Measurements from ENCODE around the gene KIAA1958. TPM values are rescaled to one million over a fixed set of nuclear protein-coding genes. Genes with fewer than 3 reads are reported as not detected.
"Not testable (repeated sequence)": the region's sequence is repeated elsewhere in the genome, so short reads cannot be mapped to it uniquely, and the experiment has no call there.

KIAA1958 gene
- total RNA-seq, 1 donor from 2014 or later = 3.7 TPM

DNA sequence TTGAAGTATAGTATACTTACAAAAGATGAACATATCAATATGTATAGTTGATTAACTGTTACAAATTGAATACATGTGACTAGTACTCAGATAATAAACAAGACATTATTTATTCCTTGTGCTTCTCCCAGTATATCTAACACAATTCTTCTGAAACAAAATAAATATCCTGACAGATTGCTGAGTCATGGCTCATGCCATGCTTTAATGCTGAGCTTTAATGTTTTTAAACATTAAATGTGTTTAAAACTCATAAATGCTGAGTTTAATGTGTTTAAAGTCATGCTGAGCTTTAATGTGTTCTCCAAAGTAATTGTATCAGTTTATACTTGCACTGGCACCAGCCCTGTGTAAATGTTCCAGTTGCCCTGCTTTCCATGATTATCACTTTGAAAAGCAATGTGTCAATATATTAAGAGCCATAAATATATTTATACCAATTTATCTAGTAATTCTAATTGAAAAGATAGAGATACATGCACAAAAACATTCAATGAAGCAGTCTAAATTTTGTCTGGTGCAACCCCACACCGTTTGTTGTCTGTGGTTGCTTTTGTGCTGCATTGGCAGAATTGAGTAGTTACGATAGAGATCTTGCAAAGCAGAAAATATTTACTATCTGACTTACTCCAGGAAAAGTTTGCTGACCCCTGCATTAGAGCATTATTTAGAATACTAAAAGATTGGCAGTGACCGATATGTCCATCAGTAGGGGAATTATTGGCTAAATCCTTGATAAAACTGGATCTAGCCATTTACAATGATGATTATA, 15.7 kb downstream of the KIAA1958 start:
- Histone ChIP-seq H3K4me1 (ENCODE audit: control insufficient read depth in 3 of 3, insufficient read depth in 3 of 3, low read length in 3 of 3) (no peaks in the 10 kb centered on the region), H3K27me3 (ENCODE audit: control insufficient read depth in 3 of 3, insufficient read depth in 3 of 3, low read length in 3 of 3) (no peaks in the 10 kb centered on the region), H3K36me3 (ENCODE audit: control insufficient read depth in 3 of 3, insufficient read depth in 3 of 3, low read length in 3 of 3) (no peaks in the 10 kb centered on the region), H3K9ac (ENCODE audit: low read depth in 1 of 3, low read length in 3 of 3) (no peak overlapping the region), H3K4me3 (ENCODE audit: low read length in 3 of 3) (no peak overlapping the region), H3K9me3 (ENCODE audit: control insufficient read depth in 3 of 3, low read length in 3 of 3) (no peaks in the 10 kb centered on the region), H3K27ac (ENCODE audit: low read depth, low read length) (no peak overlapping the region)

DNA sequence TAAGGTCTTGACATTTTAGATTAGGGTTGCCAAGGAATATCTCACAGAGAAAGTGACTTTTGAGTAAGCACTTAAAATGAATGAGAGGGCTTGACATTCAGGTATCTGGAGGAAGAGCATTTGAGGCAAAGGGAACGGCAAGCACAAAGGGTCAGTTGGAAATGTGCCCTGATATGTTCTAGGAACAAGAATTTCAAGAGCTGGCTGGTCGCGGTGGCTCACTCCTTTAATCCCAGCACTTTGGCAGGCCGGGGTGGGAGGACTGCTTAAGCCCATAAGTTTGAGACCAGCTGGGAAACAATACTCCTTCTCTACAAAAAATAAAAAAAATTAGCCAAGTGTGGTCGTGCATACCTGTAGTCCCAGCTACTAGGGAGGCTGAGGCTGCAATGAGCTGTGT, 16.5 kb downstream of the KIAA1958 start:
- Histone ChIP-seq H3K4me3 (ENCODE audit: low read length in 3 of 3) (no peak overlapping the region), H3K36me3 (ENCODE audit: control insufficient read depth in 3 of 3, insufficient read depth in 3 of 3, low read length in 3 of 3) (no peaks in the 10 kb centered on the region), H3K9me3 (ENCODE audit: control insufficient read depth in 3 of 3, low read length in 3 of 3) (no peaks in the 10 kb centered on the region), H3K27ac (ENCODE audit: low read depth, low read length) (no peak overlapping the region), H3K27me3 (ENCODE audit: control insufficient read depth in 3 of 3, insufficient read depth in 3 of 3, low read length in 3 of 3) (no peaks in the 10 kb centered on the region), H3K9ac (ENCODE audit: low read depth in 1 of 3, low read length in 3 of 3) (no peak overlapping the region), H3K4me1 (ENCODE audit: control insufficient read depth in 3 of 3, insufficient read depth in 3 of 3, low read length in 3 of 3) (no peaks in the 10 kb centered on the region)

GRCh38 chr9:112505086-112505485, 18.5 kb downstream of the KIAA1958 start:
- H3K36me3 ChIP-seq (ENCODE audit: control insufficient read depth in 3 of 3, insufficient read depth in 3 of 3, low read length in 3 of 3) = no peaks in the 10 kb centered on the region
- no peaks in the 10 kb centered on the region for H3K27me3 ChIP-seq (ENCODE audit: control insufficient read depth in 3 of 3, insufficient read depth in 3 of 3, low read length in 3 of 3)
- H3K4me1 ChIP-seq (ENCODE audit: control insufficient read depth in 3 of 3, insufficient read depth in 3 of 3, low read length in 3 of 3) = no peaks in the 10 kb centered on the region
- no peak overlapping the region for H3K4me3 ChIP-seq (ENCODE audit: low read length in 3 of 3)
- no peak overlapping the region for H3K27ac ChIP-seq (ENCODE audit: low read depth, low read length)
- no peak overlapping the region for H3K9ac ChIP-seq (ENCODE audit: low read depth in 1 of 3, low read length in 3 of 3)
- no peaks in the 10 kb centered on the region for H3K9me3 ChIP-seq (ENCODE audit: control insufficient read depth in 3 of 3, low read length in 3 of 3)

DNA sequence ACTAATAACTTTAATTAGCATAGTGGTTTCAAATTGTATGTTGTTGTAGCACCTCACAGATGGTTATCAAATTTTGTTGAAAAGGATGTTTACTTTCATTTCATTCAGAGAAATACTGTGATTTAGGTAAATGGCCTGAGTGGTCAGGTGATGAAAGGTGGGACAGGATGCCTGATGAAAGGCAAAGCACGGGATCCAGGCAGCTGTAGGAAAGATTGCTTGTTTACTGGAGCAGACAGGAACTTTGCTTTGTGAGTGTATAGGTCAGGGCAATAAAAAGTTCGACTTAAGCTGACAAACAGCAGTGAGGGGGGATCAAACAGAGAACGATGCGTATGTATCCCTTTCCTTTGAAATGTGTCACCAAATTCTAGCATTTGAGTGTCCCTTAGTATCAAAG, 19.0 kb downstream of the KIAA1958 start:
- H3K36me3 ChIP-seq (ENCODE audit: control insufficient read depth in 3 of 3, insufficient read depth in 3 of 3, low read length in 3 of 3) = no peaks in the 10 kb centered on the region
- H3K9ac ChIP-seq (ENCODE audit: low read depth in 1 of 3, low read length in 3 of 3) = no peak overlapping the region
- no peak overlapping the region for H3K4me3 ChIP-seq (ENCODE audit: low read length in 3 of 3)
- no peaks in the 10 kb centered on the region for H3K27me3 ChIP-seq (ENCODE audit: control insufficient read depth in 3 of 3, insufficient read depth in 3 of 3, low read length in 3 of 3)
- H3K4me1 ChIP-seq (ENCODE audit: control insufficient read depth in 3 of 3, insufficient read depth in 3 of 3, low read length in 3 of 3) = no peaks in the 10 kb centered on the region
- H3K9me3 ChIP-seq (ENCODE audit: control insufficient read depth in 3 of 3, low read length in 3 of 3) = no peaks in the 10 kb centered on the region
- H3K27ac ChIP-seq (ENCODE audit: low read depth, low read length) = no peak overlapping the region

GRCh38 chr9:112506571-112506970, 19.9 kb downstream of the KIAA1958 start:
- H3K9me3 ChIP-seq (ENCODE audit: control insufficient read depth in 3 of 3, low read length in 3 of 3) = no peaks in the 10 kb centered on the region
- no peak overlapping the region for H3K27ac ChIP-seq (ENCODE audit: low read depth, low read length)
- H3K27me3 ChIP-seq (ENCODE audit: control insufficient read depth in 3 of 3, insufficient read depth in 3 of 3, low read length in 3 of 3) = no peaks in the 10 kb centered on the region
- H3K9ac ChIP-seq (ENCODE audit: low read depth in 1 of 3, low read length in 3 of 3) = no peak overlapping the region
- H3K4me1 ChIP-seq (ENCODE audit: control insufficient read depth in 3 of 3, insufficient read depth in 3 of 3, low read length in 3 of 3) = no peaks in the 10 kb centered on the region
- H3K36me3 ChIP-seq (ENCODE audit: control insufficient read depth in 3 of 3, insufficient read depth in 3 of 3, low read length in 3 of 3) = no peaks in the 10 kb centered on the region
- H3K4me3 ChIP-seq (ENCODE audit: low read length in 3 of 3) = no peak overlapping the region

- Histone ChIP-seq H3K4me3 (ENCODE audit: low read length in 3 of 3) (no peak overlapping the region), H3K9me3 (ENCODE audit: control insufficient read depth in 3 of 3, low read length in 3 of 3) (no peaks in the 10 kb centered on the region), H3K27ac (ENCODE audit: low read depth, low read length) (no peak overlapping the region), H3K4me1 (ENCODE audit: control insufficient read depth in 3 of 3, insufficient read depth in 3 of 3, low read length in 3 of 3) (no peaks in the 10 kb centered on the region), H3K36me3 (ENCODE audit: control insufficient read depth in 3 of 3, insufficient read depth in 3 of 3, low read length in 3 of 3) (no peaks in the 10 kb centered on the region), H3K9ac (ENCODE audit: low read depth in 1 of 3, low read length in 3 of 3) (no peak overlapping the region), H3K27me3 (ENCODE audit: control insufficient read depth in 3 of 3, insufficient read depth in 3 of 3, low read length in 3 of 3) (no peaks in the 10 kb centered on the region)
Observed at GRCh38 chr9:112507001-112507680, 20.5 kb downstream of the KIAA1958 start.

GRCh38 chr9:112508377-112508776, 21.8 kb downstream of the KIAA1958 start:
- Histone ChIP-seq H3K27ac (ENCODE audit: low read depth, low read length) (no peak overlapping the region), H3K27me3 (ENCODE audit: control insufficient read depth in 3 of 3, insufficient read depth in 3 of 3, low read length in 3 of 3) (no peaks in the 10 kb centered on the region), H3K4me1 (ENCODE audit: control insufficient read depth in 3 of 3, insufficient read depth in 3 of 3, low read length in 3 of 3) (no peaks in the 10 kb centered on the region), H3K36me3 (ENCODE audit: control insufficient read depth in 3 of 3, insufficient read depth in 3 of 3, low read length in 3 of 3) (no peaks in the 10 kb centered on the region), H3K4me3 (ENCODE audit: low read length in 3 of 3) (no peak overlapping the region), H3K9me3 (ENCODE audit: control insufficient read depth in 3 of 3, low read length in 3 of 3) (no peaks in the 10 kb centered on the region), H3K9ac (ENCODE audit: low read depth in 1 of 3, low read length in 3 of 3) (no peak overlapping the region)

- H3K4me1 ChIP-seq (ENCODE audit: control insufficient read depth in 3 of 3, insufficient read depth in 3 of 3, low read length in 3 of 3); H3K27me3 ChIP-seq (ENCODE audit: control insufficient read depth in 3 of 3, insufficient read depth in 3 of 3, low read length in 3 of 3); H3K4me3 ChIP-seq (ENCODE audit: low read length in 3 of 3); H3K9me3 ChIP-seq (ENCODE audit: control insufficient read depth in 3 of 3, low read length in 3 of 3); H3K36me3 ChIP-seq (ENCODE audit: control insufficient read depth in 3 of 3, insufficient read depth in 3 of 3, low read length in 3 of 3); H3K9ac ChIP-seq (ENCODE audit: low read depth in 1 of 3, low read length in 3 of 3); H3K27ac ChIP-seq (ENCODE audit: low read depth, low read length): not testable (repeated sequence)
Observed at GRCh38 chr9:112512377-112512776, 25.8 kb downstream of the KIAA1958 start.

- H3K9ac ChIP-seq (ENCODE audit: low read depth in 1 of 3, low read length in 3 of 3) = no peak overlapping the region
- H3K27me3 ChIP-seq (ENCODE audit: control insufficient read depth in 3 of 3, insufficient read depth in 3 of 3, low read length in 3 of 3) = no peaks in the 10 kb centered on the region
- no peak overlapping the region for H3K27ac ChIP-seq (ENCODE audit: low read depth, low read length)
- no peaks in the 10 kb centered on the region for H3K9me3 ChIP-seq (ENCODE audit: control insufficient read depth in 3 of 3, low read length in 3 of 3)
- no peak overlapping the region for H3K4me3 ChIP-seq (ENCODE audit: low read length in 3 of 3)
- H3K36me3 ChIP-seq (ENCODE audit: control insufficient read depth in 3 of 3, insufficient read depth in 3 of 3, low read length in 3 of 3) = no peaks in the 10 kb centered on the region
- no peaks in the 10 kb centered on the region for H3K4me1 ChIP-seq (ENCODE audit: control insufficient read depth in 3 of 3, insufficient read depth in 3 of 3, low read length in 3 of 3)
Observed at GRCh38 chr9:112516769-112517168, 30.1 kb downstream of the KIAA1958 start.

GRCh38 chr9:112520069-112520468, 33.4 kb downstream of the KIAA1958 start:
- no peaks in the 10 kb centered on the region for H3K36me3 ChIP-seq (ENCODE audit: control insufficient read depth in 3 of 3, insufficient read depth in 3 of 3, low read length in 3 of 3)
- H3K27ac ChIP-seq (ENCODE audit: low read depth, low read length) = no peak overlapping the region
- H3K4me1 ChIP-seq (ENCODE audit: control insufficient read depth in 3 of 3, insufficient read depth in 3 of 3, low read length in 3 of 3) = no peaks in the 10 kb centered on the region
- no peaks in the 10 kb centered on the region for H3K27me3 ChIP-seq (ENCODE audit: control insufficient read depth in 3 of 3, insufficient read depth in 3 of 3, low read length in 3 of 3)
- no peak overlapping the region for H3K4me3 ChIP-seq (ENCODE audit: low read length in 3 of 3)
- no peak overlapping the region for H3K9ac ChIP-seq (ENCODE audit: low read depth in 1 of 3, low read length in 3 of 3)
- no peaks in the 10 kb centered on the region for H3K9me3 ChIP-seq (ENCODE audit: control insufficient read depth in 3 of 3, low read length in 3 of 3)

All from skeletal muscle tissue (tissue), 4 donors.